Measurements from ENCODE around the gene SQOR.
"Not testable (repeated sequence)": the region's sequence is repeated elsewhere in the genome, so short reads cannot be mapped to it uniquely, and the experiment has no call there.

Gene SQOR

GRCh38 chr15:45635191-45635638, 386 bp downstream of the SQOR start:
- DNase-seq, result peak; percentile 64

- no peak for DNase-seq
These were observed 999 bp downstream of the SQOR start for GRCh38 chr15:45635763-45636292.

GRCh38 chr15:45637141-45637540, 2.3 kb downstream of the SQOR start:
- no peak for DNase-seq

GRCh38 chr15:45637552-45638033, 2.8 kb downstream of the SQOR start:
- DNase-seq, result no peak

GRCh38 chr15:45640616-45641015, 5.8 kb downstream of the SQOR start:
- DNase-seq, result peak; percentile 64

GRCh38 chr15:45641374-45641781, 6.5 kb downstream of the SQOR start:
- no peak for DNase-seq

GRCh38 chr15:45641999-45642932, 7.4 kb downstream of the SQOR start:
- no peak for DNase-seq

GRCh38 chr15:45644437-45644836, 9.6 kb downstream of the SQOR start:
- no peak for DNase-seq

- DNase-seq, result no peak
These were observed 10.5 kb downstream of the SQOR start for GRCh38 chr15:45645026-45645980.

- no peak for DNase-seq
These were observed 11.4 kb downstream of the SQOR start for GRCh38 chr15:45646220-45646619.

GRCh38 chr15:45647828-45648227, 13.0 kb downstream of the SQOR start:
- DNase-seq, result no peak

- peak; percentile 85 for DNase-seq
These were observed 13.8 kb downstream of the SQOR start for GRCh38 chr15:45648521-45649200.

GRCh38 chr15:45650007-45650406, 15.2 kb downstream of the SQOR start:
- DNase-seq, result not testable (repeated sequence)

GRCh38 chr15:45650889-45651525, 16.2 kb downstream of the SQOR start:
- DNase-seq, result no peak

GRCh38 chr15:45653702-45654424, 19.0 kb downstream of the SQOR start:
- DNase-seq, result no peak

- no peak for DNase-seq
These were observed 19.9 kb downstream of the SQOR start for GRCh38 chr15:45654749-45655148.

- no peak for DNase-seq
These were observed 22.4 kb downstream of the SQOR start for GRCh38 chr15:45657254-45657653.

- no peak for DNase-seq
These were observed 23.1 kb downstream of the SQOR start for GRCh38 chr15:45657764-45658545.

GRCh38 chr15:45660231-45660979, 25.6 kb downstream of the SQOR start:
- DNase-seq, result peak; percentile 68

GRCh38 chr15:45662375-45662774, 27.5 kb downstream of the SQOR start:
- no peak for DNase-seq
